Measurements from ENCODE around the gene IP6K1. TPM values are rescaled to one million over a fixed set of nuclear protein-coding genes. Genes with fewer than 3 reads are reported as not detected.
"Not testable (repeated sequence)": the region's sequence is repeated elsewhere in the genome, so short reads cannot be mapped to it uniquely, and the experiment has no call there.

Gene IP6K1
- total RNA-seq, result 46.9 and 48.5 TPM in 2 replicates

DNA sequence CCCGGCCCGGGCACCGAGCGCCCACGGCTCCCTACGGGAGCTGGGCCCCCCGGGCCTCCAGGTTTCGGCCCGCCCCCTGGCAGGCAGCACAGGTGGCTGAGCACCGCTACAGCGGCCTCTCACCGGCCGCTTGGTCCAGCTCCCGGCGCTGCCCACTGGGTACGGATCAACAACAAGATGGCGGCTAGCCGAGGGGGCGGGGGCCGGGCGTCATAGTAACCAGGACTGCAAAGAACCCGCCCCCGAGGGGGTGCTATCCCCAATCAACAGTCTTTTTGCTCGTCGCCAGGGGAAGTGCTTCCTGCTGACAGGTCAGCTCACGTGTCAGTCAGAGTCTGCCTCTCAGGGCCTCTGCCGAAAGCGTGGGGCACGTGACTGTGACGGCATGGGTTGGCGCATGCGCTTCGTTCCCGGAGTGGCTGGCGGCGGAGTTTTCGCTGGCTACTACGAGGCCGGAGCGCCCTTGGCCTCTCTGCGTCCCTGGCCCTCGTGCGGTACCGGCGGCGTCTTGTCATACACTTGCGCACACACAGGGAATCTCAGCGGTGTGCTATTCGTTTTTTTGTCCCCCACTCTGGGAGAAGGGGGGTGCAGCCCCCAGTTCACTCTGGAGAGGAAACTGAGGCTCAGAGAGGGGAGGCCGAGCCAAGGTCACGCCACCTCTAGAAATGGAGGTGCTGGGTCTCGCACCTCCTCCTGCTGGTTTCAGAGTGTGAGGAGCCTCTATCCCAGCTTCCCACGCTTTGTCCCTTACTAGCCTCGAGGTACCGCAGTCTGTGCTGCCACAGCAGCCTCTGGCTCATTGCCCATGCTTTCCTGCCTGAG lies at the start of gene IP6K1:
IP6K1 (minus strand) TSS at position 186 of the 825 bp plus-strand sequence. CDS start 38,502 bp downstream, outside the sequence.
- Histone ChIP-seq H3K27ac (ENCODE audit: low read depth, low read length) (peak within 1 kb of the TSS; percentile 80), H3K79me2 (ENCODE audit: insufficient read depth, low read length) (peaks cover 48% of the 10 kb centered on the region), H2AFZ (ENCODE audit: low read length) (peak within 1 kb of the TSS; percentile 96), H3K27me3 (ENCODE audit: insufficient read depth, low read length) (peaks cover 5% of the 10 kb centered on the region), H4K20me1 (ENCODE audit: insufficient read depth, low read length) (peaks cover 15% of the 10 kb centered on the region), H3K36me3 (ENCODE audit: insufficient read depth, low read length) (peaks cover 11% of the 10 kb centered on the region), H3K4me3 (ENCODE audit: insufficient read depth, low read length) (peak within 1 kb of the TSS; percentile 87), H3K9me3 (ENCODE audit: low read depth, low read length) (no peaks in the 10 kb centered on the region), H3K4me2 (ENCODE audit: insufficient read depth, low read length) (peak within 1 kb of the TSS; percentile 85), H3K4me1 (ENCODE audit: insufficient read depth, low read length) (peaks cover 15% of the 10 kb centered on the region)
- DNase-seq (ENCODE audit: insufficient read length, low spot score, missing footprints), result peak; percentile 100
- TF ChIP-seq, protein P1, sequence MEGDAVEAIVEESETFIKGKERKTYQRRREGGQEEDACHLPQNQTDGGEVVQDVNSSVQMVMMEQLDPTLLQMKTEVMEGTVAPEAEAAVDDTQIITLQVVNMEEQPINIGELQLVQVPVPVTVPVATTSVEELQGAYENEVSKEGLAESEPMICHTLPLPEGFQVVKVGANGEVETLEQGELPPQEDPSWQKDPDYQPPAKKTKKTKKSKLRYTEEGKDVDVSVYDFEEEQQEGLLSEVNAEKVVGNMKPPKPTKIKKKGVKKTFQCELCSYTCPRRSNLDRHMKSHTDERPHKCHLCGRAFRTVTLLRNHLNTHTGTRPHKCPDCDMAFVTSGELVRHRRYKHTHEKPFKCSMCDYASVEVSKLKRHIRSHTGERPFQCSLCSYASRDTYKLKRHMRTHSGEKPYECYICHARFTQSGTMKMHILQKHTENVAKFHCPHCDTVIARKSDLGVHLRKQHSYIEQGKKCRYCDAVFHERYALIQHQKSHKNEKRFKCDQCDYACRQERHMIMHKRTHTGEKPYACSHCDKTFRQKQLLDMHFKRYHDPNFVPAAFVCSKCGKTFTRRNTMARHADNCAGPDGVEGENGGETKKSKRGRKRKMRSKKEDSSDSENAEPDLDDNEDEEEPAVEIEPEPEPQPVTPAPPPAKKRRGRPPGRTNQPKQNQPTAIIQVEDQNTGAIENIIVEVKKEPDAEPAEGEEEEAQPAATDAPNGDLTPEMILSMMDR (IDR thresholded peaks at IDR 0.05; ENCODE audit: extremely low read depth, low read depth, low read length), result no peak

DNA sequence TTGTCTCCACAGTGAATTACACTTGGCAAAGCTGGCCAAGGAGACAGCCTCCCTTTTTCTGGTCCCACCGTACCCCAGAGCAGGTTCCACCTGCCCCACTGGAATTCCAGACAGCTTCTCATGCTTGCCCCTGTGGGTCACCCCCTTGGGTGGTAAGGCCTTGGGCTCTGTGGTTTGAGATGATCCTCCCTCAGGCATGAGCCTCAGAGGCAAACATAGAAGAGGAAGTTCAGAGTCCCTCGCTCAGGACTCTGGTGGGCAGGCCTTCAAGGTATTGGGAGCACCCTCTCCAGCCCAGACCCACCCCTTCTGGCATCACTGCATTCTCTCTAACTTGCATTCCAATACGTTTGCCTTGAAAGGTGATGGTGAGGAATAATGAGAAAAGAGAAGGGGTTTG lies 45.0 kb upstream of the IP6K1 start:
- Histone ChIP-seq H3K4me1 (ENCODE audit: insufficient read depth, low read length) (no peaks in the 10 kb centered on the region), H2AFZ (ENCODE audit: low read length) (no peak overlapping the region), H3K9me3 (ENCODE audit: low read depth, low read length) (no peaks in the 10 kb centered on the region), H3K4me2 (ENCODE audit: insufficient read depth, low read length) (no peak overlapping the region), H3K27ac (ENCODE audit: low read depth, low read length) (no peak overlapping the region), H3K36me3 (ENCODE audit: insufficient read depth, low read length) (no peaks in the 10 kb centered on the region), H3K4me3 (ENCODE audit: insufficient read depth, low read length) (no peak overlapping the region), H3K27me3 (ENCODE audit: insufficient read depth, low read length) (no peaks in the 10 kb centered on the region), H4K20me1 (ENCODE audit: insufficient read depth, low read length) (no peaks in the 10 kb centered on the region), H3K79me2 (ENCODE audit: insufficient read depth, low read length) (no peaks in the 10 kb centered on the region)
- TF ChIP-seq, protein P1 (IDR thresholded peaks at IDR 0.05; ENCODE audit: extremely low read depth, low read depth, low read length), result no peak
- peak; percentile 8 for DNase-seq (ENCODE audit: insufficient read length, low spot score, missing footprints)

DNA sequence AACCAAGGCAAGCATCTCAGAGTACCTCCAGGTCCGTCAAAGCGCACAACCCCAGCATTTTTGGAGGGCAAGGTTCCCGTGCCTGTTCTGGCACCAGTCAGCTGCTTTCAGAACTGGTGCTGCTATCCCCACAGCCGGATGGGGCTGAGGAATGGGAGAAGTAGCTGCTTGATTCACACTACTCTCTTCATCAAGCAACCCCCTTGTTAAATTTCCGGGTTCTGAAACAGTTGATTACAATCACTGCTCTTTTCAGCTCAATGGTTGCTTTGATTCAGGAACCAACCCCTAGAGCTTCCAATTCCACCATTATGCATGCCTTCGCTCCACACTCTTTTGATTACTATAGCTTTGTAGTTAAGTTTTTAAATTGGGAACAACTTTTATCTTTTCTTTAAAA lies 39.7 kb upstream of the IP6K1 start:
- H3K4me1 ChIP-seq (ENCODE audit: insufficient read depth, low read length), result no peaks in the 10 kb centered on the region
- peak; percentile 3 for DNase-seq (ENCODE audit: insufficient read length, low spot score, missing footprints)
- H3K4me3 ChIP-seq (ENCODE audit: insufficient read depth, low read length), result no peak overlapping the region
- H2AFZ ChIP-seq (ENCODE audit: low read length), result peak overlapping the region; percentile 42
- no peak overlapping the region for H3K27ac ChIP-seq (ENCODE audit: low read depth, low read length)
- H3K4me2 ChIP-seq (ENCODE audit: insufficient read depth, low read length), result no peak overlapping the region
- no peaks in the 10 kb centered on the region for H3K36me3 ChIP-seq (ENCODE audit: insufficient read depth, low read length)
- no peaks in the 10 kb centered on the region for H4K20me1 ChIP-seq (ENCODE audit: insufficient read depth, low read length)
- TF ChIP-seq, protein P1 (IDR thresholded peaks at IDR 0.05; ENCODE audit: extremely low read depth, low read depth, low read length), result no peak
- no peaks in the 10 kb centered on the region for H3K27me3 ChIP-seq (ENCODE audit: insufficient read depth, low read length)
- no peaks in the 10 kb centered on the region for H3K9me3 ChIP-seq (ENCODE audit: low read depth, low read length)
- H3K79me2 ChIP-seq (ENCODE audit: insufficient read depth, low read length), result no peaks in the 10 kb centered on the region

DNA sequence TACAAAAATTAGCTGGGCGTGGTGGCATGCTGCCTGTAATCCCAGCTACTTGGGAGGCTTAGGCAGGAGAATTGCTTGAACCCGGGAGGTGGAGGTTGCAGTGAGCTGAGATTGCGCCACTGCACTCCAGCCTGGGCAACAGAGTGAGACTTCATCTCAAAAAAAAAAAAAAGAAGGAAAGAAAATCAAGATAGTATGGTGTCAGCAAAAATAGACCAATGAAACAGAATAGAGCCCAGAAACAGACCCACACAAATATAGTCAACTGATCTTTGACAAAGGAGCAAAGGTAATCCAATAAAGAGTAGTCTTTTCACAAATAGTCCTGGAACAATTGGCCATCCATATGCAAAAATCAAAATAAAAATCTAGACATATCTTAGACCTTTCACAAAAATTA lies 36.8 kb upstream of the IP6K1 start:
- not testable (repeated sequence) for H3K4me1 ChIP-seq (ENCODE audit: insufficient read depth, low read length); H3K4me3 ChIP-seq (ENCODE audit: insufficient read depth, low read length); H3K27ac ChIP-seq (ENCODE audit: low read depth, low read length); DNase-seq (ENCODE audit: insufficient read length, low spot score, missing footprints); H3K79me2 ChIP-seq (ENCODE audit: insufficient read depth, low read length); H3K9me3 ChIP-seq (ENCODE audit: low read depth, low read length); H4K20me1 ChIP-seq (ENCODE audit: insufficient read depth, low read length); H3K4me2 ChIP-seq (ENCODE audit: insufficient read depth, low read length); H2AFZ ChIP-seq (ENCODE audit: low read length); H3K36me3 ChIP-seq (ENCODE audit: insufficient read depth, low read length); H3K27me3 ChIP-seq (ENCODE audit: insufficient read depth, low read length)

Measured in osteoblast (primary cell).